Coronary artery (tissue), 2 donors: Measurements from ENCODE around the gene UNC79.

ENCODE experiments used
- DNase-seq: peaks from one replicate; pipeline ENCODE4 v3.0.0-alpha.2; 2017; ENCODE audit warnings: low spot score
- H3K27ac ChIP-seq, 2 donors: fragments of 200-600 bp; sonication (generic); one replicate each; pipeline ENCODE4 v1.5.1; 2016 to 2019
- H3K4me3 ChIP-seq: fragments of 200-600 bp; sonication (generic); 2 replicates; pipeline ENCODE4 v1.5.1; 2016; ENCODE audit warnings: mild to moderate bottlenecking, moderate library complexity
- TF ChIP-seq, protein P1 (sequence below): fragments of 200-600 bp; sonication (generic); IDR thresholded peaks from one replicate; pipeline ENCODE4 v1.5.1; 2019; ENCODE audit warnings: antibody characterized with exemption

The UNC79 gene

DNA sequence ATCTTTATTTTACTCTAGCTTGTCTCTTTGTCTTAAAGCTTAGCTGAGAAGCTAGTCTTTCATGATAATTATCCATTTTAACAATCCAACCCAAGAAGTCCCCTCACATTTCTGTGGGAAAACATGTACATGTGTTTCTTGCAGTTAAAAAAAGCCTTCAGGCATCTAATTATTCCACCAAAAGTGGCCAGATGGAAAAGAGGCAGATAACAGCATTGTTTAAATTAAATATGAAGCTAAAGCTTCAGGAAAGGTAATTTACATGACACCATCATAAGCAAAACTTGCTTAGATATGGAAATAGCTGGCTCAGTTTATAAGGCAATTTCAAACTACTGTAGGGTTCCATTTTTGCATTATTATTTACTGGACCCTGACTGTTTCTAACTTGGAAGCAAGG, 175.4 kb downstream of the UNC79 start:
- Histone ChIP-seq H3K4me3 (no peak overlapping the region), H3K27ac (no peak overlapping the region)
- no peak for DNase-seq
- TF ChIP-seq, protein P1, sequence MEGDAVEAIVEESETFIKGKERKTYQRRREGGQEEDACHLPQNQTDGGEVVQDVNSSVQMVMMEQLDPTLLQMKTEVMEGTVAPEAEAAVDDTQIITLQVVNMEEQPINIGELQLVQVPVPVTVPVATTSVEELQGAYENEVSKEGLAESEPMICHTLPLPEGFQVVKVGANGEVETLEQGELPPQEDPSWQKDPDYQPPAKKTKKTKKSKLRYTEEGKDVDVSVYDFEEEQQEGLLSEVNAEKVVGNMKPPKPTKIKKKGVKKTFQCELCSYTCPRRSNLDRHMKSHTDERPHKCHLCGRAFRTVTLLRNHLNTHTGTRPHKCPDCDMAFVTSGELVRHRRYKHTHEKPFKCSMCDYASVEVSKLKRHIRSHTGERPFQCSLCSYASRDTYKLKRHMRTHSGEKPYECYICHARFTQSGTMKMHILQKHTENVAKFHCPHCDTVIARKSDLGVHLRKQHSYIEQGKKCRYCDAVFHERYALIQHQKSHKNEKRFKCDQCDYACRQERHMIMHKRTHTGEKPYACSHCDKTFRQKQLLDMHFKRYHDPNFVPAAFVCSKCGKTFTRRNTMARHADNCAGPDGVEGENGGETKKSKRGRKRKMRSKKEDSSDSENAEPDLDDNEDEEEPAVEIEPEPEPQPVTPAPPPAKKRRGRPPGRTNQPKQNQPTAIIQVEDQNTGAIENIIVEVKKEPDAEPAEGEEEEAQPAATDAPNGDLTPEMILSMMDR, result no peak

- TF ChIP-seq, protein P1, result no peak
- DNase-seq, result no peak
Measured at GRCh38 chr14:93619176-93619793, 188.5 kb downstream of the UNC79 start.

GRCh38 chr14:93628048-93628447, 197.3 kb downstream of the UNC79 start:
- no peak for DNase-seq
- TF ChIP-seq, protein P1, result no peak

More at GRCh38 chr14:93619176-93619793, 188.5 kb downstream of the UNC79 start:
- H3K4me3 ChIP-seq, result no peak overlapping the region
- no peak overlapping the region for H3K27ac ChIP-seq

GRCh38 chr14:93629643-93630042, 198.9 kb downstream of the UNC79 start:
- DNase-seq, result no peak
- Histone ChIP-seq H3K27ac (no peak overlapping the region), H3K4me3 (no peak overlapping the region)
- TF ChIP-seq, protein P1, result no peak

More at GRCh38 chr14:93628048-93628447, 197.3 kb downstream of the UNC79 start:
- Histone ChIP-seq H3K4me3 (no peak overlapping the region), H3K27ac (no peak overlapping the region)

DNA sequence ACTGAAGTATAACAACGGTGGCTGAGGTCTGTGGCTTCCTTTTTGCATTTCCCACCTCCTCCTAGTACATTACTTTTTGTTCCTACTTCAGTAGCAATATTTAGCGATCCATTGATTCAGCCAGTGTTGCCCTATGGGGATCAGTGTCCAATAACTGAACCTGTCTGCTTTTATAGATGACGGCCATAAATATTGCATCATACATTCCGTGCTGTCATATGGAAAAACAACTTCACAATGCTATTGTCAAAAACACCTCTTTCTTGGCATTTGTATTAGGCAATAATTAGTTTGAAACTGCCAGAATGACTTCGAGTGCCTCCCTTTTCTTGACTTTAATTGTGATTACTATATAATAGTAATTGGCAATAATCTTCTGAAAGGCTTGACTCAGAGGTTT, 208.1 kb downstream of the UNC79 start:
- Histone ChIP-seq H3K27ac (no peak overlapping the region), H3K4me3 (no peak overlapping the region)
- TF ChIP-seq, protein P1, result no peak
- DNase-seq, result no peak

DNA sequence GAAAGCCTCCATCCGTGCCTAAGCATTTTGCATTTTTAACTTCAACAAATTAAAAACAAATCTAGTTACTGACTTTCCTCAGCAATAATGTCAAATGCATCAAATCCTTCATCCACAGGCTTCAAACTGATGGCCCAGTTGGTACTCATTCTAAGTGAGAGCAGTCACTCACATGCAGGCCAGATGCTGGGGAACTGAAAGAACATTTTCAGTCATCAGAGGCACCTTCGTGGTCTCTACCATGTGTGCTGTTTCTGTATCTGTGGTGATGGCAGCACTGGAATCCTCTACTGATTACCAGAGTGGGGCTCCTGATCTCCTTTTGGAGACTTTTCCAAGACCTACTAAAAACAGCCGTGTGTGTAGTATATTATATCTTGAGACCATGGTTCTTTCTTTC, 212.4 kb downstream of the UNC79 start:
- Histone ChIP-seq H3K27ac (no peak overlapping the region), H3K4me3 (no peak overlapping the region)
- TF ChIP-seq, protein P1, result no peak
- no peak for DNase-seq

DNA sequence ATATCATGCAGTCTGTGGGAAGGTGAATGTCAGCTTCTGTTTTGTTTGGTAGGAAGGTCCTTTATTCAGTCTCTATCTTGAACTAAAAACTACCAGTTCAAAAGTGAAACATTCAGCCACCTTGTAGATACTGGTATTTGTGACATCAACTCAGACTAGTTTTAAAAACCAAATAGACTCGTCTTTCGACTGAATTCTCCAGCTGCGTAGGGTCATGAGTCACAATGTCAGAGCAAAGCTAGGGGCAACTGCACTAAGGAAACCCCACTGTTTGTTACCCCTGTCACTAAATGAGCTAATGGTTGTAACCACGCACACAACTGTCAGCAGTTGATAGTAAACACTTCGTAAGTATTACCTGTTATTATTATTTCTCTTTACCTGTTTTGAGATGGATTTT, 212.9 kb downstream of the UNC79 start:
- H3K4me3 ChIP-seq, result no peak overlapping the region
- no peak for DNase-seq
- TF ChIP-seq, protein P1, result no peak
- no peak overlapping the region for H3K27ac ChIP-seq
